GM10248 (cell line): ENCODE measurements around the gene ABCD1.

Source experiments
- CTCF ChIA-PET: fragments of 300-600 bp; sonication (Branson Sonifier 250); formaldehyde crosslinking; extraction: SDS; loops from one replicate; lab custom pipeline; 2021; ENCODE audit warnings: antibody characterized with exemption; lab: Yijun Ruan, JAX
- POLR2A ChIA-PET: fragments of 350-650 bp; sonication (Branson Sonifier 250); formaldehyde crosslinking; extraction: SDS; loops from one replicate; lab custom pipeline; 2020; ENCODE audit warnings: antibody characterized with exemption; lab: Yijun Ruan, JAX
- DNase-seq: peaks from one replicate; pipeline ENCODE4 v3.0.0; 2012; ENCODE audit errors: extremely low spot score
- TF ChIP-seq, protein P1 (sequence below): IDR thresholded peaks from 2 replicates; pipeline ENCODE4 v1.5.1; 2012; ENCODE audit warnings: mild to moderate bottlenecking, low read depth; ENCODE audit errors: extremely low read depth, missing control alignments, control extremely low read depth

ABCD1 gene

GRCh38 chrX:153789654-153790053 is 65.0 kb downstream of the ABCD1 start:
- CTCF ChIA-PET = interaction anchor here (1.6 kb wide), 1 partner anchor 10 kb away, joined by 3 read pairs; no protein-coding TSS in a partner anchor
- no peak for DNase-seq
- TF ChIP-seq, protein P1, sequence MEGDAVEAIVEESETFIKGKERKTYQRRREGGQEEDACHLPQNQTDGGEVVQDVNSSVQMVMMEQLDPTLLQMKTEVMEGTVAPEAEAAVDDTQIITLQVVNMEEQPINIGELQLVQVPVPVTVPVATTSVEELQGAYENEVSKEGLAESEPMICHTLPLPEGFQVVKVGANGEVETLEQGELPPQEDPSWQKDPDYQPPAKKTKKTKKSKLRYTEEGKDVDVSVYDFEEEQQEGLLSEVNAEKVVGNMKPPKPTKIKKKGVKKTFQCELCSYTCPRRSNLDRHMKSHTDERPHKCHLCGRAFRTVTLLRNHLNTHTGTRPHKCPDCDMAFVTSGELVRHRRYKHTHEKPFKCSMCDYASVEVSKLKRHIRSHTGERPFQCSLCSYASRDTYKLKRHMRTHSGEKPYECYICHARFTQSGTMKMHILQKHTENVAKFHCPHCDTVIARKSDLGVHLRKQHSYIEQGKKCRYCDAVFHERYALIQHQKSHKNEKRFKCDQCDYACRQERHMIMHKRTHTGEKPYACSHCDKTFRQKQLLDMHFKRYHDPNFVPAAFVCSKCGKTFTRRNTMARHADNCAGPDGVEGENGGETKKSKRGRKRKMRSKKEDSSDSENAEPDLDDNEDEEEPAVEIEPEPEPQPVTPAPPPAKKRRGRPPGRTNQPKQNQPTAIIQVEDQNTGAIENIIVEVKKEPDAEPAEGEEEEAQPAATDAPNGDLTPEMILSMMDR = no peak
- POLR2A ChIA-PET = no interaction called here

DNA sequence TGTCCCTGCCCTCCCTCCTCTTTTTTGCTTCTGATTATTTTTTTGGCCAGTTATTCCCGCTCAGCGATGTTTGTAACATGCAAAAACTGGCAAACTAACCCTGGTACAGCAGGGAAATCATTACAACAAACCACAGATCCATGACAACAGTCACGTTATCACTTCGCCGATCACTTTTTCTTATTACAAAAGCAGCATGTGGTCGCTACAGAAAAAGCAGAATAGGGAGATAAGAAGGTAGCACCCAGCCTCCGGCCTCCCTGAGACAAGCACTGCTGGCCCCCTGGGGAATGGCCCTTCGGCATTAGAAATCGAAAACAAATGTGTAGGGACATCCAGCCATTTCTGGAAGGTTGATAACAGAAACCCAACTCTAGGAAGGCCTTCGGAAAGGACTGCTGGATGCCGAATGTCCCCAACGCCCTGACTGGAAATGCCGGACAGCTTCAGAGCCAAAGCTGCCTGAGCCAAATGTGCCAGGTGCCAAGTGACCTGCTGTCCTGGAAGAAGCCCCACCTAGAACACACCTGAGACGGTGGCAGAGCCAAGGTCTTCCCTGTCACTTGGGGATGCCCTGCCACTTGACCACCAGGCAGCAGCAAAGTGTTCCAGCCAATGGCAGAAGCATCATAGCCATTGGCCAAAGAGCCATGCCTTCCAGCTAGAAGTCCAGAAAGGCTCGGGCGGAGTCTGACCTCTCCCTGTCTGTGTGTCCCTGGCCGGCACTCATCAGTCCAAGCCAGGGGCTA is 66.6 kb downstream of the ABCD1 start:
- no peak for DNase-seq
- POLR2A ChIA-PET = no interaction called here
- TF ChIP-seq, protein P1 = no peak
- CTCF ChIA-PET = no interaction called here

DNA sequence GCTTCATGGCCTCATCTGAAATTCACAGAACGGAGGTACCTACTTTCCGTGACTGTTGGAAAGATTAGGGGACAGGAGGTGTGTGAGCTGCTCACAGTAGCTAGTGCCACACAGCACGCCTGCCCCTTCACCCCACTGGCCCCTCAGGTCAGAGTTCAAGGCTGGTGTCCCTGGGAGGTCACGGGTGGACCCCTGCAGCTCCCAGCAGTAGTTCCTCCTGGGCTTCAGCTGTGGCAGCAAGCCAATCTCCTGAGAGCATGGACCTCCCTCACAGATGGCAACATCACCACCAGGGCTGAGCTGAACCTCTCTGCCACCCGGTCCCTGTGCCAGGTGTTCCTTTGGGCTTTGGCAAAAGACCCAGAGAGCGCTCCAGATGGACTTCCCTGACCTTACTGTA is 67.7 kb downstream of the ABCD1 start:
- CTCF ChIA-PET = no interaction called here
- POLR2A ChIA-PET = no interaction called here
- DNase-seq = no peak
- TF ChIP-seq, protein P1 = no peak

- no peak for DNase-seq
- ChIA-PET CTCF (no interaction called here), POLR2A (interaction anchor here (1.1 kb wide), 1 partner anchor 134 kb away, joined by 3 read pairs; no protein-coding TSS in a partner anchor)
- TF ChIP-seq, protein P1 = no peak
Observed at GRCh38 chrX:153793291-153793690, 68.6 kb downstream of the ABCD1 start.
